Mesenchymal stem cell (in vitro differentiated cells and primary cell): Measurements from ENCODE around the gene SCLY.
A peak's percentile ranks its signal among the peaks of the same experiment; 100 is the strongest.

ENCODE experiments used
- DNase-seq: peaks from one replicate; pipeline ENCODE4 v3.0.0-alpha.2; 2013
- H2AFZ ChIP-seq: one replicate; pipeline ENCODE4 v1.6.1; 2013; ENCODE audit warnings: low read depth, mild to moderate bottlenecking, control low read depth, inconsistent platforms, low read length, moderate library complexity
- H2AK5ac ChIP-seq: 2 replicates; pipeline ENCODE4 v1.6.1; 2013; ENCODE audit warnings: low read length, moderate library complexity, mild to moderate bottlenecking, inconsistent platforms; ENCODE audit not compliant: severe bottlenecking
- H2BK120ac ChIP-seq: one replicate; pipeline ENCODE4 v1.6.1; 2013; ENCODE audit warnings: low read depth, mild to moderate bottlenecking, inconsistent platforms, low read length, moderate library complexity
- H2BK12ac ChIP-seq, 2 experiments: one replicate each; pipeline ENCODE4 v1.6.1; 2013; ENCODE audit warnings: inconsistent platforms in 2 of 2, low read length in 2 of 2, mild to moderate bottlenecking in 2 of 2, moderate library complexity in 2 of 2, control low read depth in 1 of 2
- H2BK15ac ChIP-seq: one replicate; pipeline ENCODE4 v1.6.1; 2013; ENCODE audit warnings: mild to moderate bottlenecking, low read depth, inconsistent platforms; ENCODE audit not compliant: poor library complexity, severe bottlenecking
- H2BK5ac ChIP-seq: 2 replicates; pipeline ENCODE4 v1.6.1; 2013; ENCODE audit warnings: low read depth, mild to moderate bottlenecking, low read length, control low read depth, inconsistent platforms; ENCODE audit not compliant: poor library complexity, severe bottlenecking
- H3K14ac ChIP-seq, 2 experiments: one replicate each; pipeline ENCODE4 v1.6.1; 2013; ENCODE audit warnings: inconsistent platforms in 2 of 2, low read length in 2 of 2, control low read depth in 1 of 2, mild to moderate bottlenecking in 1 of 2, moderate library complexity in 1 of 2
- H3K18ac ChIP-seq, 2 experiments: one replicate each; pipeline ENCODE4 v1.6.1; 2013; ENCODE audit warnings: inconsistent platforms in 2 of 2, low read length in 2 of 2, control low read depth in 1 of 2, low read depth in 1 of 2, mild to moderate bottlenecking in 1 of 2
- H3K23ac ChIP-seq, 2 experiments: one replicate each; pipeline ENCODE4 v1.6.1; 2013; ENCODE audit warnings: inconsistent platforms in 2 of 2, low read length in 2 of 2, mild to moderate bottlenecking in 2 of 2, moderate library complexity in 2 of 2, control low read depth in 1 of 2
- H3K27ac ChIP-seq: 2 replicates; pipeline ENCODE4 v1.5.1; 2013; ENCODE audit warnings: mild to moderate bottlenecking, moderate library complexity, low read length, control low read depth, inconsistent platforms; ENCODE audit not compliant: poor library complexity, severe bottlenecking
- H3K27me3 ChIP-seq, 2 experiments: 2 replicates each; pipeline versions ENCODE4 v1.6.1 to v1.7.0; 2013; ENCODE audit warnings: low read length in 2 of 2, mild to moderate bottlenecking in 2 of 2, moderate library complexity in 2 of 2, control low read depth in 1 of 2, inconsistent platforms in 1 of 2; ENCODE audit not compliant: control insufficient read depth in 1 of 2, insufficient read depth in 1 of 2
- H3K36me3 ChIP-seq, 2 experiments: 2 replicates each; pipeline versions ENCODE4 v1.6.1 to v1.7.0; 2013; ENCODE audit warnings: low read length in 2 of 2, control low read depth in 1 of 2, inconsistent platforms in 1 of 2, low read depth in 1 of 2, mild to moderate bottlenecking in 1 of 2; ENCODE audit not compliant: insufficient read depth in 2 of 2, control insufficient read depth in 1 of 2
- H3K4ac ChIP-seq, 2 experiments: one replicate each; pipeline ENCODE4 v1.6.1; 2013; ENCODE audit warnings: inconsistent platforms in 2 of 2, low read length in 2 of 2, mild to moderate bottlenecking in 2 of 2, moderate library complexity in 2 of 2, control low read depth in 1 of 2, low read depth in 1 of 2
- H3K4me1 ChIP-seq: 2 replicates; pipeline ENCODE4 v1.6.1; 2013; ENCODE audit warnings: low read depth, low read length, control low read depth; ENCODE audit not compliant: control insufficient read depth, insufficient read depth
- H3K4me2 ChIP-seq: 2 replicates; pipeline ENCODE4 v1.6.1; 2013; ENCODE audit warnings: low read length, mild to moderate bottlenecking, inconsistent platforms; ENCODE audit not compliant: poor library complexity, severe bottlenecking
- H3K4me3 ChIP-seq, 2 experiments: 2 replicates each; pipeline versions ENCODE4 v1.5.1 to v1.7.0; 2013; ENCODE audit warnings: low read length in 2 of 2, mild to moderate bottlenecking in 2 of 2, control low read depth in 1 of 2, low read depth in 1 of 2; ENCODE audit not compliant: insufficient read depth in 1 of 2
- H3K79me1 ChIP-seq: replicated peaks from 2 replicates; pipeline ENCODE4 v1.6.1; 2013; ENCODE audit warnings: mild to moderate bottlenecking, control low read depth, low read length, inconsistent platforms; ENCODE audit not compliant: poor library complexity, severe bottlenecking
- H3K9ac ChIP-seq: 2 replicates; pipeline ENCODE4 v1.7.0; 2013; ENCODE audit warnings: mild to moderate bottlenecking, low read length, moderate library complexity
- H3K9me3 ChIP-seq: 2 replicates; pipeline ENCODE4 v1.7.0; 2013; ENCODE audit warnings: mild to moderate bottlenecking, low read length; ENCODE audit not compliant: control insufficient read depth
- H4K8ac ChIP-seq: one replicate; pipeline ENCODE4 v1.6.1; 2013; ENCODE audit warnings: inconsistent platforms, mild to moderate bottlenecking, low read length, moderate library complexity
- H4K91ac ChIP-seq: one replicate; pipeline ENCODE4 v1.6.1; 2013; ENCODE audit warnings: mild to moderate bottlenecking, low read length, inconsistent platforms
- WGBS: methylation state at CpG from one replicate; pipeline ENCODE4 v1.1.7; 2013; ENCODE audit warnings: mixed read lengths; 5-methylcytosine and 5-hydroxymethylcytosine counted together

The SCLY gene

DNA sequence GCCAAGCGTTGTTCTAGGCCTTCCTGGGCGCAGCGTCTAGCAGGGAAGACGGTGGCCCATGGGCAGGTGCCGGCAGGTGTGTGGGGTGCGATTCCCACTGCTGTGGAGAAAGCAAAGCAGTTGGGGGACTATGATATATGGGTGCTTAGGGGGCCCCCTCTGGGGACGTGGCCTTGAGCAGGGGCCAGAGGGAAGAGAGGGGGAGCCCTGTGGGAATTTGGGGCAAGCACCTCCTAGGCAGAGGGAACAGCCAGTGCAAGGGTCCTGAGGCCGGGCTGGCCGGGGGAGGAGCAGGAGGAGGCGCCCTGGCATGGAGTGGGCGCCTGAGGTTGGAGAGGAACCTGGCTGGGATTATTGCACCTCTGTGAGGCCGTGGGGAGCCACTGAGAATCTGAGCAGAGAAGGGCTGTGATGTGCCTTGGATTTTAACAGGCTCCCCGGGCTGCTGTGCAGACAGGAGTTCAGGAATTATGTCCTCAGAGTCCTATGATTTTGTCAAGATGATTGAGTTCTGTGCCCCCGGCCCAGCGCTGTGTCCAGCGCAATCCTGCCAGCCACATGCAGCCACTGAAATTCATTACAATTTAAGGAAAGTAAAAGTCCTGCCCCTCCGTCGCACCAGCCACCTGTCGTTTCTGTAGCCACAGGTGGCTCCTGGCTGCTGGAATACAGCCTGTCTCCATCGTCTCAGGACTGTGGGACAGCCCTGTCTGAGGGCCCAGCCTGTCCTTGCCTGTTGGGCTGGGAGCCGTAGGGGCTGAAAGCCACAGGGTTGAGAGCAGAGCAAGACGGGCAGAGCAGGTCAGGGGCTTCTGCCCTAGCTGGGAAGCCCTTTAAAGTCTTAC, 68.6 kb downstream of the SCLY start:
- Histone ChIP-seq H3K4me1 (peaks cover 3% of the 10 kb centered on the region), H3K27ac (no peak overlapping the region), H3K18ac (no peak overlapping the region), H2AK5ac (no peak overlapping the region), H3K27me3 (no peaks in the 10 kb centered on the region), H2BK5ac (no peak overlapping the region), H3K36me3 (no peaks in the 10 kb centered on the region), H3K4me2 (no peak overlapping the region), H3K9ac (no peak overlapping the region), H2BK120ac (no peak overlapping the region), H3K14ac (no peak overlapping the region), H3K23ac (no peak overlapping the region), H2AFZ (no peak overlapping the region), H3K4ac (no peak overlapping the region), H3K79me1 (no peaks in the 10 kb centered on the region), H2BK15ac (peak overlapping the region; percentile 19), H3K9me3 (no peaks in the 10 kb centered on the region), H2BK12ac (no peak overlapping the region), H3K4me3 (no peak overlapping the region), H4K91ac (no peak overlapping the region), H4K8ac (no peak overlapping the region)
- WGBS, result 88% methylated on average over 22 of the region's 22 CpGs
- no peak for DNase-seq

- Histone ChIP-seq H3K27ac (no peak overlapping the region), H3K23ac (no peak overlapping the region), H3K9ac (no peak overlapping the region), H2BK5ac (no peak overlapping the region), H3K4ac (no peak overlapping the region), H3K4me3 (no peak overlapping the region), H2AK5ac (no peak overlapping the region), H3K79me1 (no peaks in the 10 kb centered on the region), H3K4me1 (peaks cover 3% of the 10 kb centered on the region), H2AFZ (no peak overlapping the region), H2BK120ac (no peak overlapping the region), H3K4me2 (no peak overlapping the region), H3K36me3 (no peaks in the 10 kb centered on the region), H3K14ac (no peak overlapping the region), H2BK15ac (no peak overlapping the region), H3K27me3 (no peaks in the 10 kb centered on the region), H3K18ac (no peak overlapping the region), H2BK12ac (no peak overlapping the region), H4K8ac (no peak overlapping the region), H4K91ac (peak overlapping the region; percentile 25), H3K9me3 (no peaks in the 10 kb centered on the region)
- WGBS, result 87% methylated on average over 27 of the region's 28 CpGs
- DNase-seq, result no peak
Observed at GRCh38 chr2:238130111-238130695, 69.4 kb downstream of the SCLY start.

DNA sequence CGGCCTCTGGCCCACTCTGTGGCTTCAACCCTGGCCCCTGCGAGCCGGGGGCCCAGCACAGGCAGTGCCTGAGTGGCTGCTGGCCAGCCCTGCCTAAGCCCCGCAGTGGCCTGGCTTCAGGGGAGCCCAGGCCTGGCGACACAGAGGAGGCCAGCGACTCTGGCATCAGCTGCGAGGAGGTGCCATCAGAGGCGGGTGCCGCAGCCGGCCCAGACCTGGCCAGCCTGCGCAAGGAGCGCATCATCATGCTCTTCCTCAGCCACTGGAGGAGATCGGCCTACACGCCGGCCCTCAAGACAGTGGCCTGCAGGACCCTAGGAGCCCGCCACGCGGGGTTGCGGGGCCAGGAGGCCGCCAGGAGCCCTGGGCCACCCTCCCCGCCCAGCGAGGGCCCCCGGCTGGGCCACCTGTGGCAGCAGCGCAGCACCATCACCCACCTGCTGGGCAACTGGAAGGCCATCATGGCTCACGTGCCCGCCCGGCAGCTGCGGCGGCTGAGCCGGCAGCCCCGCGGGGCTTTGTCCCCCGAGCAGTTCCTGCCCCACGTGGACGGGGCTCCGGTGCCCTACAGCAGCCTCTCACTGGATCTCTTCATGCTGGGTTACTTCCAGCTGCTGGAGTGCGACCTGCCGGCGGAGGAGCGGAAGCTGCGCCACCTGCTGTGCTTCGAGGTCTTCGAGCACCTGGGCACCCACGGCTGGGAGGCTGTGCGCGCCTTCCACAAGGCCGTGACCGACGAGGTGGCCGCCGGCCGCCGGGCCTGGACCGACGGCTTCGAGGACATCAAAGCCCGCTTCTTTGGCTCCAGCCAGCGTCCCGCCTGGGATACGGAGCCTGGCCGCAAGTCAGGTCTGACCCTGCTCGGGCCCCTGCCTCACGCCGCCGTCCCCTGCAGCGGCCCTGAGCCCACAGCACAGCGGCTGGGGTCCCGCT, 70.2 kb downstream of the SCLY start:
- no peak overlapping the region for H3K4me2 ChIP-seq
- no peaks in the 10 kb centered on the region for H3K36me3 ChIP-seq
- H2BK120ac ChIP-seq, result no peak overlapping the region
- no peak overlapping the region for H3K23ac ChIP-seq
- no peak overlapping the region for H3K4me3 ChIP-seq
- no peaks in the 10 kb centered on the region for H3K27me3 ChIP-seq
- no peak overlapping the region for H3K18ac ChIP-seq
- H3K27ac ChIP-seq, result no peak overlapping the region
- H3K4ac ChIP-seq, result no peak overlapping the region
- no peak for DNase-seq
- H2BK15ac ChIP-seq, result peak overlapping the region; percentile 8
- H2BK12ac ChIP-seq, result no peak overlapping the region
- H3K79me1 ChIP-seq, result no peaks in the 10 kb centered on the region
- no peak overlapping the region for H4K8ac ChIP-seq
- no peak overlapping the region for H2AFZ ChIP-seq
- H2AK5ac ChIP-seq, result no peak overlapping the region
- H3K9ac ChIP-seq, result no peak overlapping the region
- no peak overlapping the region for H2BK5ac ChIP-seq
- no peak overlapping the region for H3K14ac ChIP-seq
- H3K4me1 ChIP-seq, result peaks cover 3% of the 10 kb centered on the region
- peak overlapping the region; percentile 32 for H4K91ac ChIP-seq
- no peaks in the 10 kb centered on the region for H3K9me3 ChIP-seq
- WGBS, result 92% methylated on average over 68 of the region's 68 CpGs
